ENCODE measurements around the gene PIP4K2C.
"Not testable (repeated sequence)": the region's sequence is repeated elsewhere in the genome, so short reads cannot be mapped to it uniquely, and the experiment has no call there.

The PIP4K2C gene

DNA sequence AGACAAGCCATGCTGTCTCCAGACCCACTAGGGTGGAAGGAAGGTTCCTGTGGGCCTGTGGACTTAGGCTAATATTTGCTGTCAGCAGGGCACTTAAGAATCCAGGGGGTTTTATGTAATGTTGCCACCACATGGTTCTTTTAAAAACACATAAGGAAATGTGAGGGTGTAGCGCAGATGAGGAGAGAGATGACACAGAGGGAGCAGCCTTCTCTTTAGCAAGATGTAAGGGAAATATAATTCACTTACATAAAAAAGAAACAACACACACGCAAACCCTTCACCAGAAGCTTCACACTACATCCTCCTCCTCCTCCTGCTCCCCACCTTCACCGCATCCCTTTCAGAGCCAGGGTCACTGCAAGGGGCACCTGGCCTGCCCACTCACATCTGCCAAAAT lies 4.9 kb upstream of the PIP4K2C start:
- DNase-seq = no peak

DNA sequence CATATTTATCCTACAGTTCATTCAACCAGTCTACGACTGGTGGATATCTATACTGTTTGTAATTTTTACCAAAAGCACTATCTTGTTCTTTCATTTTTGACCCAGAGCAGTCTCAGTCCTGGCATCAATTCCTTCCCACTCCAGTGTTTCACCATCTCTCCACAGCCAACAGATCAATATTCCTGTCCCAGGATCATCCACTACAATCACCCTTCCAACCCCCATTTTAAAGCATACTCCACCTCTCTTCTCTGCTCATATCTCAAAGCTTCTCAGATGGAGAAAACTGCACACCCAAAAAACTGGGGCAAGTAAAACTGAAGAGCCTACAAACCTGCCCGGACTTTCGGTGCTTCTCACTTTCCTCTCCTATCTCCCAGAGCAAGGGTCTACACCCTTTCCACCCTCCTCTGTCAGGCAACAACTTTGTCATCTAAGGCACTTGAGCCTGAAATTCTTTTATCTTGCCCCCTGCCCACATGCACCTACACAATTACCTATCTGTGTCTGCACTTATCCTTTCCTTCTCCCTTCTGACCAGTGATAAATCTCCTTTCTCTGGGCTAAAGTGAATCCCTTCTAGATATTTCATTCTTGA lies 4.1 kb upstream of the PIP4K2C start:
- DNase-seq = no peak

DNA sequence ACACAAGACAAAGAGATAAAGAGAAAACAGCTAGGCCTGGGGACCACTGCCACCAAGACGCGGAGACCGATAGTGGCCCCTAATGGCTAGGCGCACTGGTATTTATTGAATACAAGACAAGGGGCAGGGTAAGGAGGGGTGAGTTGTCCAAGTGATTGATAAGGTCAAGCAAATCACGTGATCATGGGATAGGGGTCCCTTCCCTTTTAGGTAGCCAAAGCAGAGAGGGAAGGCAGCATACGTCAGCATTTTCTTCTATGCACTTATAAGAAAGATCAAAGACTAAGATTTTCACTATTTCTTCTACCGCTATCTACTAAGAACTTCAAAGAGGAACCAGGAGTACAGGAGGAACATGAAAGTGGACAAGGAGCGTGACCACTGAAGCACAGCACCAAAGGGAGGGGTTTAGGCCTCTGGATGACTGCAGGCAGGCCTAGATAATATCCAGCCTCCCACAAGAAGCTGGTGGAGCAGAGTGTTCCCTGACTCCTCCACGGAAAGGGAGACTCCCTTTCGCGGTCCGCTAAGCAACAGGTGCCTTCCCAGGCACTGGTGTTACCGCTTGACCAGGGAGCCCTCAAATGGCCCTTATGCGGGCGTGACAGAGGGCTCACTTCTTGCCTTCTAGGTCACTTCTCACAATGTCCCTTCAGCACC lies 1.9 kb upstream of the PIP4K2C start:
- not testable (repeated sequence) for DNase-seq

DNA sequence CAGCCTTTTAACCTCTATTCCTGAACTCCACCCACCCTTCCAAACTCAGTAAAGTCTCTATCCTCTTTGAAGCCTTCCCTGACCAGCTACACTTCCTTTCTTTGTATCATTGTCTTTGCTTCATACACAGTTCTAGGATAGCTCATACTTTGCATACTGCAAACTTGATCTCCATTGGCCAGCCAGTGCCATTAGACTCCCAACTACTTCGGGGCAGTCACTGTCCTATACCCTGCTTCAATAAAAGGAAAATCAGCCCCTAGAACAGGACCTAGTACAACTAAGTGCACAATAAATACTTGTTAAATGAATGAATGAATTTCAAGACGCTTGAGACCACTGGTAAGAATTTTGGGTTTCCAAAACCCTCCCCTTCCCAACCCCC lies 521 bp upstream of the PIP4K2C start:
- no peak for DNase-seq

DNA sequence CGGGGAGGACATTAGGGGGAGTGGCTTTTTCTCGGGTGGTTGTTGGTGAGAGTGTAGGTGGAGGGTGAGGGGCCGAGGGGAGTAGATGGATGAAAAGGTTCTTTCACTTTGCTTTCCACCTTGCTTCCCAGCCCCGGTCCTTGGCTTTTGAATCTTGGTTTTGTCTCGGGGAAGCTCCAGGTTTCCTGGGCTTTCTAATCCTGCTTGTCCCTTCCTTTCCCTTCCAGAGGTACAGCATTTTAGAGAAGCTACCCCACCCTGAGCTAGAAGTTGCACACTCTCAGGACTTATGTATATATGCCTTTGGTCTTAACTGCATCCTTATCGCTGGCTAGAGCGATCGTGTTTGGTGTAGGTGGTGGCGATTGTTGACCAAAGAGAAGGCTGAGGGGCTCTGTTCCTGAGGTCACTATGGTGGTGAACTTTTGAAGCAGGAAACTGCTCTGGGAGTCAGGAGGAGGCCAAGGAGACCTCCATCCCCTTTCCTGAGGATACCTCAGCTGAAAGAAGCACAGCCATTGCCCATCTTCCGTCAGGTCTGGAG lies 862 bp downstream of the PIP4K2C start:
- DNase-seq = no peak

DNA sequence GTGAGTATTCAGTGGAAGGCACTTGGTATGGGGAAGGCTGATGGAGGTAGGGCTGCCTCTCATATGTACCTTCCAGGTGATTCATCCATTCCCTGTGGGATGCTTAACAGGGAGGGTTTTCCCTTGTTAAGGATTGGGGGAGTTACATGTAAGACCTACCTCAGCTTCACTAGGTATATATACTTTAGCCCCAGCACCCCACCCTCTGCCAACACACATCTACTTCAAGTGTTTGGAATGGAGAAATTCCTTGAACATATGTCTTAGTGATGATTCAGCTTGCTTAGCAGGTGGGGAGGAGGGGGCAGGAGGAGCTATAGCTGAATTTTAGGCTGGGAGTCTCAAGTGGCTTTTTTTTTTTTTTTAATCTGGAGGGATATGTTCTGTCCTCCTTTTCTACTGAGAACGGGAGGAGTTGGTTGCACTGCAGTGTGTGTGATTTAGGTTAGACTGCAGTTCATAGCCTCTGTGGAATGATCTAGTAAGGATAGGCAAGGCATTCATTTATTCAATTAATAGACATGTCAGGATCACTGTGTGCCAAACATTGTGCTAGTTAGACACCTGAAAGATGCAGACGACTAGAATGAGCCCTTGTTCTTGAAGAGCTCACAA lies 1.7 kb downstream of the PIP4K2C start:
- DNase-seq = no peak

DNA sequence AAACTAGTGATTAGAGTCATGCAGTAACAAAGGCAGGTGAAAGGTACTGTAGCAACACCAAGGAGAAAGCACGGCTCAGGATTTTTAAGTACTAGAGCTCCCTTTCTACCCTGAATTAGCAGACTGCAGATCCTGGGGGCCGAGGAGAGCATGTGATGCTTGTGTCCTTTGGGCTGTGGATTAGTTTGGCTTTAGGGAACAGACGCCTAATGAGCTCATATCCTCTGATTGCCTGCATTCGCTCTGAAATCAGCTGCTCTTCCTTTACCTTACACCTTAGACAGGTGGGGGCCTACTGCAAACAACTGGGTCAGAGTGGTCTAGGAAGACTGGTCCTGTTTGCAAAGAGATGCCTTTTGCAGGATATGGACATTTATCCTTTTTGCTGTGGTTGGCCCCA lies 2.2 kb downstream of the PIP4K2C start:
- DNase-seq = no peak

DNA sequence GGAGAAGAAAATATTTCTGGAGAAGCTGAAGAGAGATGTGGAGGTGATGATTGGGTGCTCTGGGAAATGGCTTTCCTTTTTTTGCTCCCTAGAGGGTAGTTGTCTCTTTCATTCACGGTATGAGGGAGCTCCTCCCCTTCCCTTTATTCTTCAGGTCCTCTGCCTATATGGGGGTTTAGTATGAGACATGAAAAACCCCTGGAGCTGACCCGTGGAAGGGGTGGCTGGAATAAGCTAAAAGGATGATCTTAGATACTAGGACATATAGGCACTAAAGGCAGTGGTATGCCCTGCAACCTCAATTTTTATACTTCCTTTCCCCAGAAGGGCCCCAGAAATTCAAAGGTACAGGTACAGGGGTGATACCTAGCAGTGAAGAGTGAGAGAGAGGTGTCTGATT lies 9.4 kb downstream of the PIP4K2C start:
- DNase-seq = no peak

DNA sequence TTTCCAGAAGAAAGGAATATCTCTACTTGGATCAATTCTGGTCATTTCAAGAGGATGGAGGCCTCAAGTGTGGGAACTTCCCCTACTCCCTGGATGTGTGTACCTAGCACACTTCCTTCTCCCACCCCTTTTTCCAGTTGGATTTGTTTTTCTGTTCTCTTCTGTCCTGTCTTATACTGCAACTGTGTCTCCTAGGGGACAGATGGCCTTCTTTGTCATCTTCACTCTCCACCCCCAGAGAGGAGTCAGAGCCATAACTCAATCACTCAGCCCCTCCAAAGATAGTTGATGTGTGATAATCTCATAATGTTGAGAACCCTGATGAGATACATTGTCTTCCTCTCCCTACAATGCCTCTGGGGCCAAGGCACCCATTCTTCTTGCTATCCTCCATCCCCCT lies 11.6 kb downstream of the PIP4K2C start:
- no peak for DNase-seq

DNA sequence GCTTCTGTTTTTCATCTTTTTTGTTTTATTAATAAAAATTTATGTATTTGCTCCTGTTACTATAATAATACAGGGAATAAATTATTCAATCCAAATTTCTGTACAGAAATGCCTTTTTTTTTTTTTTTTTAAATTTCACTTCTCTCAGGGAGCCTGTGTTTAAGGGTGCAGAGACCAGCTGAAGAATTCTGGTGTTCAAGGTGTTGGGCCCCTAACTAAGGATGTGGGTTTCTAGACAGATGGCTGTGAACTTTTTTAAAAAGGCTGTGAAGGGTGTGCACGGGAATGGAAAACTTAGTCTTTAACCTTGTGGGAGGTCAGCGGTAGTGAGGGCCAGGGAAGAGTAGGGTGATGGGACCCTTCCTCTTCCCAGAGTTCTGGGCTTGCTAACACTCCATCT lies 12.3 kb downstream of the PIP4K2C start:
- no peak for DNase-seq

DNA sequence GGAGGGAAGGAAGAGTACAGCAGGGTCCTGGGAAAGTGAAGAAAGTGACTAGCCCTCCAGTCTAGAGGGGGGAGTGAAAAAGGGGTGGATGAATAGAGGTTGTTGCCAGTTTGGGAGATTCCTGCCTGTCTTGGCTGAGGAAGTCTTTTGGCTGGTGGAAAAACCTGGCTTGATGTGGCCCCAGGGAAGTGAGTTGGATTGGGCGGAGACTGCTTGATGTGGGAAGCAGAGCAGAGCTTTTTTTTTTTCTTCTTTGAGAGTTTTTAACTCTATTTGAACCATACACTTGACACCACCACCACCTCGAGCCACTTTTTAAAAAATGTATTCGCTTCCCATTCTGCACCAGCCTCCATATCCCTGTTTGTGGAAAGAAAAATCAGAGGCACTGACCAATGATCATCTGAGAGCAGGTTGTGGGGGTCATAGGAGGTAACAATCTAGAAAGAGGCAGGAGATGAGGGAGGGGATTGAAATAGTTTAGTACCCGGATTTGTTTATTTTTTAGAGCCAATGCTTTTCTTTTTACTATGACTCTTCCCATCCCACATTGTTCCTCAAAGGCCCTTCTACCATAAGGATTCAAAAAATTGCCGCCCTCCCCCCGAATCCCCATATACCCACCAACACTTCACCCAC lies 12.9 kb downstream of the PIP4K2C start:
- no peak for DNase-seq

DNA sequence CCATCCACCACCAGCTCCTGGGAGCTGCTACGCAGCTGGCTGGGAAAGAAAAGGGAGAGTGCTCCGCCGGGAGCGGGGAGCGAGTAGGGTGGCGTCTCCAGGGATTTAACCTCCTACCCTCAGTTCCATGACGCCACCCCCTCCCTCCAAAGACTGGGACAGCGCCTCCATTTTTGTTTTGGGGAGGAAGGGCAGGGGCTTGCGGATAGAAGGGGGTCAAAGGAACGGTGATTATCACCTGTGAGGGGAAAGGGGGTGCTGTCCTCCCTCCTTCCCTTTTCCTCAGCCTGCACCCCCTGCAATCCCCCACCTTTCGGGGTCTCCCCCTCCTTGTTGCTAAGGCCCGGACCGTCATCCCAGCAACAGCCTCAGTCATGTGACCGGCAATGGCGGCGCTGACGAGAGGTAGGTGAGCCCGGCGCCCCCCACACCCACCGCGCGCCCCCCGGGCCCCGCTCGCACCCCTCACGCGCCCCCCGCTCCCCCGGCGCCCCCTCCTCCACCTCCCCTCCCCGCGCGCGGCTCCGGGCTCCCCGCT lies 13.5 kb downstream of the PIP4K2C start, which contains the start of gene DTX3:
Gene DTX3 (plus strand): TSS at position 371 of the 538 bp plus-strand sequence. CDS start 1,694 bp downstream, outside the sequence.
- peak in 1 of 2 donors; percentile 52 for DNase-seq

DNA sequence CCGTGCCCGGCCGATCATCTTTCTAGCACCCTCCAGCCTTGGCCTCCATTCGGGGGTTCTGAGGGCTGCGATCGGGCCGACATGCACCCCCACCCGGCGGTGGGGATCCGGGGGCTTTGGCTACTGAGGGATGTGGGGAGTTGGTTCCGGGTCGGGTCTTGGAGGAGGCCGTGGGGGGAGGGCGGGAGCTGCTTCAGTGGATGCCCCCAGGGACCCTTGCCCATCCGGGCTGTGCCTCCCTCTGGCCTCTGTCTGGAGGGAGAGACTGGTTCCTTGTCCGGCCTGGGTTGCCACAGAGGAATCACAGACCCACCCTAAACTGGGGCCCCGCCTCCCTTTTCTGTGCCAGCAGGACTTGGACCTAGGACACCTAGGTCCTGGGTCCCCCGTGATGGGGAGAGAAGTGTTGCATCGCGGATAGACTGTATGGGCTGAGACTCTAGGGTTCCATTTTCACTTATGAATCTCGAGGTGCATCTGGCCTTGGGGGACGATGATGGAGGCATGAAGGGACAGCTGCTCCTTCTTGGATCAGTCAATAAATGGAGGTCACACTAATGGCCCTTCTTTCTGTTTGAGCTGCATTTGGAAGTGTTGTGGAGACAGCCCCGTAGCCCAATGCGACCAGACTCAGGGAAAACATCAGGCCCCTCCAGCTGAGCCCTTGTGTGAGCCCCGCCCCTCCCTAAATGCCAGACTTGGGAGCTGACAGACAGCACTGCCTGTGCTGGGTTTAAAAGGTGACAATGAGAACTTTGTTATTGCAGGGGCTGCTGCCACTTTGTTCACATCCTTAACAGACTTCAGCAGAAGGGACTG lies 14.2 kb downstream of the PIP4K2C start:
- DNase-seq = no peak

DNA sequence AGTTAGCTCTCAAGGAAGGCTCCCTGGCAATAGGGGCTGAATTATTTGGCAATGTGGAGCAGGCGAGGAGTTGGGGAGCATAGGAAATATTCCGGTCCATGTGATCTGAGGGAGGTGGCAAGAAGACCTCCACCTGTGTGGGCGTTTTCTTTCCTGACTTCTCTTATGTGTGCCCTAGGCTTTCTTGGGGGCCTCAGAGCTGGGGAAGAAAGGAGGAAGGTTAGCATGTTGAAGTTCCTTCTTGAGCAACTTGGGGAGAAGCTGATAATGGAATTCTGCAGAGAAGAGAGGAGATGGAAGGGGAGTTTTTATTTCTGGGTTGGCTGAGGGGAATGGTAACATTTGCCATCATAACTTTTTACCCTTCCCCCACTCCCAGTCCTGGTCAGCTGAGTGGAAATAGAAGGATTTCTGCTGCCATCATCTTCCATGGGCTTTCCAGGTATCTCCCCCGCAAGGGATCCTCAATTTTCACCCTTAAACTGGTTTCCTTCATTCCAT lies 14.9 kb downstream of the PIP4K2C start:
- DNase-seq = no peak

DNA sequence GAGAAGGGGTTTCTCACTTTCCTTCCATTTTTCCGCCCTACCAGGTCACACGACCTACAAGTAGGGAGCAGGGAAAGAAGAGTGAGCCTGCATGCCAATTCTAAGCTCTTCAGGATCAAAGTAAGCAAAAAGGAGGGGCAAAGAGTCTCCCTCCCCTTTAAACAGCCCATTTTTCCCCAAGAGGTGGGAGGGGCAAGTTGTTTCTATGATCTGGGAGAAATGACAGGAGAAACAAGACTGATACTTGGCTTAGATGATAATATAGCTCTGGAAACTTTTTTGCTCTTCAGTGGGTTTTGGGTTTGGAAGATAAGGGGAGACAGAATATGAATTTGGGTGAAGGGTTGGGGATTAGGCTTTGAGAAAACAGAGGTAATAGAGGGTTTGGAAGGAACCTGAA lies 15.4 kb downstream of the PIP4K2C start:
- DNase-seq = no peak

DNA sequence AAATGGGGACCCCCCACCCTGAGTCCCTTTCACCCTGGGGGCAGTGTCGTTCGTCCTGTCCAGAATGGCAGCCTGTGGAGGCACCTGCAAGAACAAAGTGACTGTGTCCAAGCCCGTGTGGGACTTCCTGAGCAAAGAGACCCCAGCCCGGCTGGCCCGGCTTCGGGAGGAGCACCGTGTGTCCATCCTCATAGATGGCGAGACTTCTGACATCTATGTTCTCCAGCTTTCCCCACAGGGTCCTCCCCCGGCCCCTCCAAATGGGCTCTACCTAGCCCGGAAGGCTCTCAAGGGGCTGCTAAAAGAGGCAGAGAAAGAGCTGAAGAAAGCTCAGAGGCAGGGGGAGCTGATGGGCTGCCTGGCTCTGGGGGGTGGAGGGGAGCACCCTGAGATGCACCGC lies 15.8 kb downstream of the PIP4K2C start:
- no peak for DNase-seq

DNA sequence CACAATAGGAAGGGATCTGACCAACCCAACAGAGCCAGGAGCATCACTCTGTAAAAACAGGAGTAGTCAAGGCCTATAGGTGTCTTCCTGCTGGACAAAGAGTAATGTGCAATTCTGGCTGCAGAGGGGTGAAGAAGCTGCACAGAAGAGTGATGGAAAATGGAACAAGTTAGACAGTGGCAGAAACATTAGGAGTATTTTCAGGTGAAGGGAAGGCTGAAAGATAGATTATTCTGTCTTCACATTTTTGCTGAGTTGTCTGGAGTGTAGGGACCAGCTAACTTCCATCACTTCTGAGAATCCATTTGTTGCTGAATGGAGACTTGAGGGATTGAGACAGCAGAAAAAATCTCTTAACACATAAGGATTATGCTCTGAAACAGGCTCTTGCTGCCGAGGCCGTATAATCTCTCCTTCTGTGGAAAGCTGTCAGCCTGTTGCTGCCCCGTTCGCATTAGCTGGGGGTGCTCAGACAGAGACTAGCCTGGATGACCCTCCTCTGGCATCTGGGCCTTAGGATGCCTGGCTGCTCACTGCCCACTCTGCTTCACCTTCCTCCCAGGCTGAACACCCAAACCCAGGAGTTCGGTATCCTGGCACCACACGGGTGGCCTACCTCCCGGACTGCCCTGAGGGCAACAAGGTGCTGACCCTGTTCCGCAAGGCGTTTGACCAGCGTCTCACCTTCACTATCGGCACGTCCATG lies 17.1 kb downstream of the PIP4K2C start:
- DNase-seq = no peak

DNA sequence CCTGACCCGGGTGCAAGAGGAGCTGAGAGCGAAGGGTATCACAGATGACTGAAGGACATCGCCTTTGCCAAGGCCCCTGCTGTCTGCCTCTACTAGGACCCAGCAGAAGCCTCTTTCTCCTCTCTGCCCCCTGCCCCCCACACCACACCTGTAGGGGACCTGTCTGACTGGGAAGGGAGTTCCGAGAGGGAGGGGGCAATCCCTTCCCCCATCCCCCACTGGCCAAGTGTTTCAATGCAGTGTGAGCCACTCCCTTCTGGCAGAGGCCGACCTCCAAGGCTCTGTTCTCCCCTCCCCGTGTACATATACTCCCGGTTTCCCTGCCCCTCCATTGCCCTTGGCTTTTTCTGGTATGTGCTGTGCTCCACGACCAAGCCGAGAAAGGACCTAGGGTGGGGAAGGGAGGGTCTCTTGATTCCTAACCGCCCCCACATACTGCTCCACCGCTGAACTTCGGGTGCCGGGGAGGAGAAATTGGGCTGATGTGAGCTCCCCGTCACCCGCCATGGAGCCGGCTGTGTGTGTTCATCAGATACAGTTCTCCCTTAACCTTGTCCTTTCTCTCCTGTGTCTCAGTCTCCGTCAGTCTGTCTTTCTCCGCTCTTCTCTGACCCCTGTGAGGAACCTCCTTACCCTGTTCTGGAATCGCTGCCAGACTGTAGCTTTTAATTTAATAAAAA lies 18.2 kb downstream of the PIP4K2C start:
- DNase-seq = no peak

DNA sequence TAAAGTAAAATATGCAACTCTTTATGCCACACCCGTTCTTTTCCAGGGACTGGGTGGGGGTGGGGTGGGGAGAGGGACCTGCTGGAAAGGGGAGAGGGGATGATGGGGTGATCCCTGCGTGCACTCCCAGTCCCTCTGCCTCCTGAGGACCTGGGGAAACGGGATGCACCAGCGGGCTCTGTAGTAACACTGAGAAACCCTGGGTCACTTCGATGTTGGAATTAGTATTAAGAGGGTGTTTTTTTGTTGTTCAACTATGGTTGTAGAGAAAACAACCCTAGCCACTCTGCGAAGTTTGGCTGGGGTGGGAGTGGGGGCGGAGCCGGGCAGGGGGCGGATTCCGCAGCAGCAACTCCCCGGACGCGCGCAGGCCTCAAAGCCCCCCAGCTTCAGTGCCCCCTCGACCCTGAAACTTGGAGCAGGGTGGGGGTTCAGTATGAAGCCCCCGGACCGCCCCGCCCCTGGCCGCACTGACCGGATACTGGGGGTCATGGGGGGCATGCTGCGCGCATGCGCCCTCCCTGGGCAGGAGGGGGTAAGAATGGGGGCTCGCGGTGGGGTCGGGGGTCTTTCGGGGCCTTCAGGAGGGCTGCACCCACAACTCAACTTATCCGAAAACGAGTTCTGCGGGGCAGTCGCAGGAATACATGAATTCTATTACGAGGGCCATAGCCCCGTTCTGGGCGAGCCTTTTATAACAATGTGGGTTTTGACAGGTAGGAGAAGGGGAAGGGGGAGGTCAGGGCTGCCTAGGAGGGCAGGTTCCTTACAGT lies 19.0 kb downstream of the PIP4K2C start:
- DNase-seq = no peak

DNA sequence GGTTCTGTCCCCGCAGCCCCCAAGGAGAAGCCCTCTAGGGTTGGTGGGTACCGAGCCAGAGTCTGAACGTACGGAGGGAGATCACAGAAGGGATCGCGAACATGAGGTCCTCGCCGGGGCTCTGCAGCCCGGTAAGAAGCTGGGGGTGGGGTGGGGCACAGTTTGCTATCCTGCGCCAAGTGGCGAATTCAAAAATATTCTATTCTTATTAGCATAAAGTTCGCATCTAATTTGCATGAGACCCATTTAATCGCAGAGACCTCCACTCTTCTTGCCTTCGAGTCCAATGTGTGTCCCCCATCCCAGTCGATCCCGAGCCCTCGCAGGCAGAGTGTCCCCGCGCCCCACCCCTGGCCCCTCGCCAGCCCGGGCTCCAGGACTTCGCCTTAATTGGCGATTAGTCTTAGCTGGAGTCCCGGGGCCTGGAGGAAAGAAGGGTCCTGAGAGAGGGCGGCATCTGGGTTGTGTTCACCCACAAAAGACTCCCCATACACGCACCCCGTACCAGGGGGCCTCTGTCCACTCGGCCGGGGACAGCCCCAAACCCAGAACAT lies 19.6 kb downstream of the PIP4K2C start:
- DNase-seq = no peak
